NCI-H1048 (cell line): ENCODE data around the gene NECTIN1.
A peak's percentile ranks its signal among the peaks of the same experiment; 100 is the strongest.

Source experiments
- DNase-seq: peaks from one replicate; lab custom pipeline; 2025; lab: John Stamatoyannopoulos, UW

The NECTIN1 gene

DNA sequence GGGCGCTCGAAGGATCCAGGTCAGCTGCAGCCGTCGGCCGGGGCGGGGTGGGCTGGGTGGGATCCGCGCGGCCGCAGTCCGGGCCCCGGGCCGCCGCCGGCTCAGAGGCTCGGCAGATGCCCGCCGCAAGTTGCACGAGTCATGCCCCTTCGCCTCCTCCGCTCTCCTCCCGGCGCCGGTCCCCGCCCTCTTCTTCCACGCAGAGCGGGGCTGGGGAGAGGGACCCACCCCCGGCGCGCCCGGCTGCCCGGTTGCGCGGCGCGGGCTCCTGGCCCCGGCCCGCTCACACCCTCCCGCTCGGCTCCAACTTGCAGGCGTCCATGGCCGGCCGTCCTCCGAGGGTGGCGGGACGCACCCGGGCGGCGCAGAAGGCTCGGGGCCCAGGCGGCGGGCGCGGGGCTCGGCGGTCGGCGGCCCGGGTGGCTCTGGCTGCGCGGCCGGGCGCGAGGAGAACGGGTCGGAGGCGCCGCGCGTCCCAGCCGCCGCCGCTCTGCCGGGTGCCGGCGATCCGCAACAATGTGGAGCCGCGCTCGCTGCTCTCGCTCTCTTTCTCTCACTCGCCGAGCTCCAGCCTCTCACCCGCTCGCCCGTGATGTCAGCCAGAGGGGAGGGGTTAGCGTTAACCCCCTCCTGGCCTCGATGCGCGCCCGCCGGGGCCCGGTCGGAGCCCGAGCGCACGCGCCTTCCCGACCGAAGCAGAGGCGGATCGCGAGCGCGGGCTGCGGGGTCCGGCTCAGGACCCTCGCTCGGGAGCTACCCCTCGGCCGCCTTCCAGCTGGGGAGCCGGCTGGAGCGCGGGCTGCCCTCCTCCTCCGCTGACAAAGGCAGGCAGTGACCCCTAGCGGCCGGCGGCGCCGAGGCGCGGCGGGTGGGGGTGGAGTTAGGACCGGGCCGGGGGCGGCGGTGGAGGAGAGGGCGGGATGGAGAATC is at the start of gene NECTIN1:
Gene NECTIN1 (minus strand): TSS at position 550 of the 930 bp plus-strand sequence. CDS start 647 bp downstream, outside the sequence.
- DNase-seq, result peak; percentile 64

DNA sequence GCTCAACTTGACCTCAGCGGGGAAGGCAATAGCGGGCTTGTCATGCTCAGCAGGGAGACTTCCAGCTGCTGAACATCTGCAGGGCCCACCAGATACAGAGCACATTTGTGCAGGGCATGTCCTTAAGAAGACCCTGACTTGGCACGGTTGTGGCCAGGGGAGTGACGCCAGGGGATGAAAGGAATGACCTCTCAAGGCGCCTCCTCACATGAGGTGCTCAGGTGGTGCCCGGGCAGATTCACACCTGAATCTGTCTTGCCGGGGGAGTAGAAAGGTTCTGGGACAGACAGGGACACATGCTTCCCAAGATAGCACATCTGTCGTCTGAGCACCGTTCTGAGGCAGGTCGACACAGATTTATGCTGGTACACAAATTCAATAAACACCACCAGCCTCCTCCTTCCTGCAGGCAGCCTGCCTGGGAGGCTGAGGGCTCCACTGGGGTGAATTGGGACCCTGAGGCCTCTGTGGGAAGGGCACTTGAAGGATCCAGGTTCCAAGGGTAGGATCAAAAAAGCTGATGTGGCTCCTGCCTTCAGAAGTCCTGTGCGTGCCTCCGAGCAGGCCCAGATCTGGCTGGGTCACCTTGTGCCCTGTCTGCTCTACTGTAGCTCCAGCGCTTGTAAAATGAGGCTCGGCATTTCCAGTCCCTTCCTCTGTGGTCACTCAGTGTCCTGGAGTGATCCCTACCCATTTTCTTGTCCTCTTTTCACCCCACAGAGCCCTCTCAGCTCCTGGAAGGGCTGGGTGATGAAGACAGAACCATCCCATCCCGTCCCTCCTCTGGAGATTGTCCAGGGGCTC is 49.6 kb upstream of the NECTIN1 start:
- DNase-seq, result no peak

DNA sequence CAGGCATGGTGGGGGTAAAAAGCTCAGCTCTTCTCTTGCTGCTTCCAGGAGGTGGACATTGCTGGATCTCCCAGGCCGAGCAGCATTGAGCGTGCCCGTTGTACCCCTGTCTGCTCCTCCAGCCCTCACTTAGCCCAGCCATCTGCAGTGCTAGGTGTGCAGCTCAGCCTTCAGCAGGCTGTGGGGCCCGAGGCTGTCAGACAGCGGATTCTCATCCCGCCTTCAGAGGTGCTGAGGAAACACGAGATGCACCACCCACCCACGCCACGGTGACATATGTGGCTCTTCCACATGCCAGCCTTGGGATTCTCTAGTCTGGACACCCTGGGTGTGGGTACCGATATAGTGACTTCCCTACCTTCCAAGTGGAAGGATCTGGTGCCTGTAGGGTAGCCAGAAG is 48.9 kb upstream of the NECTIN1 start:
- no peak for DNase-seq

GRCh38 chr11:119776651-119777050 is 47.7 kb upstream of the NECTIN1 start:
- DNase-seq, result no peak

GRCh38 chr11:119776031-119776636 is 47.1 kb upstream of the NECTIN1 start:
- DNase-seq, result no peak

- DNase-seq, result no peak
Measured at GRCh38 chr11:119774172-119774763, 45.3 kb upstream of the NECTIN1 start.

- DNase-seq, result no peak
Measured at GRCh38 chr11:119772641-119773415, 43.8 kb upstream of the NECTIN1 start.

- no peak for DNase-seq
Measured at GRCh38 chr11:119772076-119772475, 43.1 kb upstream of the NECTIN1 start.

- DNase-seq, result no peak
Measured at GRCh38 chr11:119771172-119771770, 42.3 kb upstream of the NECTIN1 start.

DNA sequence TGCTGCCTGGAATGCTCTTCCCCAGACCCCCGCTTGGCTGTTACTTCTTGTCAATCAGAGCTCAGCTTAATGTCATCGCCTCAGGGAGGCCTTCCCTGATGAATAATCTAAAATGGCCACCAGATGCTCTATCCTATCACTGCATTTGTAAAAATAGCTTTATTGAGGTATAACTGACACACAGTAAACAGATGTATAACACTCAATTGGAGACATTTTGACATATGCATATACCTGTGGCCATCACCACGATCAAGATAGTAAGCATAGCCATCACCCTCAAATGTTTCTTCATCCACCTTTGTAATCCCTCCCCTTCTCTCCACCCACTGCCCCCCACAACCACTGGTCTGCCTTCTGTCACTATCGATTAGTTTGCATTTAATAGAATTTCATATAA is 36.6 kb upstream of the NECTIN1 start:
- no peak for DNase-seq

- DNase-seq, result no peak
Measured at GRCh38 chr11:119764108-119764868, 35.3 kb upstream of the NECTIN1 start.

DNA sequence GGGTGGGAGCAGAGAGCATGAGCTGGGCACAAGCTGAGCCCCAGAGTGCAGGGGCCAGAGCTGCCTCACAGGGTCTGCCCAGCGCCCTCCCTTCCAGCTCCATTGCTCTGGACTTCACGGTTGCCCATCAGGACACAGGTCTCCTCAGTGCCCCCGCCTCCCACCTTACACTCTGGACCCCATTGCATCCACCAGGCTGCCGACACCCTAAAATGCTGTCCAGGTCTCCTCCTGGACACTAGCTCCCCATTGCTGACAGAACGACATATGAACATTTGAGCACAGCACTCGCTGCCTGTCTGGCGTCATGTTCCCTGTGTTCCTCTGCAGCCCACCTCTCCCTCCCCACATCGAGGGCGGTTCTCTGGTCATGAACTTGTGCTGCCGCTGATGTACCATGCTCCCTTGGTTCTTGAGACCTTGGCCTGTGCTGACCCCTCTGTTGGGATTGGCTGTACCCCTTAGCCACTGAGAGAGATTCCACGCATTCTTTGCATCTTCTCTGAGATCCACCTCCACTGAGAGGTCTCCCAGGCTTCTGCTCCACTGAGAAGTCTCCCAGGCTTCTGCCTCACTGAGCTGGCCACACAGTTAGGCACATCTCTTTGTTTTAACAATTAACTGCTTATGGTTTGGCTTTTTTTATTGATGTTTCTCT is 34.2 kb upstream of the NECTIN1 start:
- no peak for DNase-seq

DNA sequence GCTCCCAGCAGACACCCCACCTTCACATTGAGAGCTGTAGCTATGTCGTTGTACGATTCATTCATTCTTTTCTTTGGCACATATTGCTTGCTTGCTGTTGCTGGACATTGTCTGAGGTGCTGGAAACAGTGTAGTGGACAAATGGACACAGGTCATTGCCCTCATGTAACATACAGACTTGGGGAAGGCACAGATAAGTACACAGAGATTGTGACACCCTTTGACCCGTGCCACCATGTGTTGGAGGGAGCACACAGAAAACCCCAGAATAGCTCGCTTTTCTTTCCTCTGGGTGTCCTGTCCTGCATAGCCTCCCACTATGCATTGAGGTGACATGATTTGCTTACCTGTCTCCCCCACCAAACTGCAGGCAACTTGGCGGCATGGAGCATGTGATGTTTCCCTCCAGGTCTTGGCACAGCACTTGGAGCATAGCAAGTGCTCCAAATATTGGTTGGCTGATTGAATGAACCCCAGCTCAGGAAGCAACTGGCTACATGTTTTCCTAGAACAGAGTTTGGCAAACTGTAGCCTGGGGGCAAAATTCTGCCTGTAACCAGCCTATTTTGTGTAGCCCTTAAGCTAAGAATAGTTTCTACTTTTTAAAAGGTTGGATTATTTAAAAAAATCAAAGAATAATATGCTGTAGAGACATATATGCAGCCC is 30.9 kb upstream of the NECTIN1 start:
- DNase-seq, result no peak

DNA sequence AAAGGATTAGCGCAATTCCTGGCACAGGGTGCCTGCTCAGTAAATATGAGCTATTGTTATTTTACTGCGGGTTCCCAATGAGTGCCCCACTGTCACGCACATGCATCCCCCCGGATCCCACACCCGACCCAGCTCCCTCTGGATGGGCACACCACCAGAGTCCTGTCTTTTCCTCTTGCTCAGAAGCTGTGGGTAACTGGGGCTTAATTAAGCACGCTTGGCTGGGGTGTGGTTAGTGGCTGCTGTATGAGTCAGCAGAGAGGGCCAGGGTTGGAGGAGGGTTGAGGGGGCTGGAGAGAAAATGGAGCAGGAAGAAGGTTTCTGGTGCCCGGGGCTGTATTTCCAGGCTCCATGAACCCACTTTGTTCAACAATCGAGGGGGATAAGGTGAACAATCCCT is 30.3 kb upstream of the NECTIN1 start:
- no peak for DNase-seq

GRCh38 chr11:119758291-119758690 is 29.3 kb upstream of the NECTIN1 start:
- DNase-seq, result no peak

DNA sequence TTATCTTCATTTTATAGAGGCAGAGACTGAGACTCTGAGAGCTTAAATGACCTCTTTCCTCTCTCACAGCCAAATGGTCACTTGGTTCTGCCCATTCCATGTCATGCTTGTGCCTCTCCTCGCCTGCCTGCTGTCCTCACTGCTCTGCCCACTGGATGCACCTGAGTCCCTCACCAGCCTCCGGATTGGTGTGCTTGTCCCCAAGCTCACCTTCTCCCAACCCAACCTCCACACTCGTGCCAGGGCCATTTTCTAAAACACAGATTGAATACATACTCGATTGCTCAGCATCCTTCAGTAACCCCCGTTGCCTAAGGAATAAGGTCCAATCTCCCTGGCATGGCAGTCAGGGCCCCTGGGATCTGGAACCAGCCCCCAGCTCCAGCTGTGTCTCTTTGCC is 28.4 kb upstream of the NECTIN1 start:
- no peak for DNase-seq

DNA sequence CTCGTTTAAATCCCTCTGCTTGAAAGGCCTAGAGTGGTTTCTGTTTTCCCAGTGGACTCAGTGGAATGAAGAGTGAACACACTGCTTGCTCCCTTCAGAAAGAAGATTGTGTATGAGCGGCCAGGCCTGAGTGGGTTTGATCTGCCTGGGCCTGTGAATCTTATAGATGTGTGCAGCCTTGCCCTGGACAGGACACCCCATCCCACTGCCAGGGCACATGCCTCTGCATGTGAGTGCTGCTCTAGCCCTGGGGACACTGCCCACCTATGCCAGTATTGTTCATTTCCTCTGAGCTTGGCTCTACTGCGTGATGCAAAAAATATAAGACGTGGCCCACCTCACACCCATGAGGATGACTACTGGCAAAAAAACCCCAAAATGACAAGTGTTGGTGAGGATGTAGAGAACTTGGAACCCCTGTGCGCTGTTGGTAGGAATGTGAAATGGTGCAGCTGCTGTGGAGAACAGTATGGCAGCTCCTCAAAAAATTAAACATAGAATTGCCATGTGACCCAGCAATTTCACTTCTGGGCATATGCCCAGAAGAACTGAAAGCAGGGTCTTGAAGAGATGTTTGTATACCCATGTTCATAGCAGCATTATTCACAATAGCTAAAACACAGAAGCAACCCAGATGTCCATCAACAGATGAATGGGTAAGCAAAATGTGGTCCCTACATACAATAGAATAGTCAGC is 27.3 kb upstream of the NECTIN1 start:
- no peak for DNase-seq

DNA sequence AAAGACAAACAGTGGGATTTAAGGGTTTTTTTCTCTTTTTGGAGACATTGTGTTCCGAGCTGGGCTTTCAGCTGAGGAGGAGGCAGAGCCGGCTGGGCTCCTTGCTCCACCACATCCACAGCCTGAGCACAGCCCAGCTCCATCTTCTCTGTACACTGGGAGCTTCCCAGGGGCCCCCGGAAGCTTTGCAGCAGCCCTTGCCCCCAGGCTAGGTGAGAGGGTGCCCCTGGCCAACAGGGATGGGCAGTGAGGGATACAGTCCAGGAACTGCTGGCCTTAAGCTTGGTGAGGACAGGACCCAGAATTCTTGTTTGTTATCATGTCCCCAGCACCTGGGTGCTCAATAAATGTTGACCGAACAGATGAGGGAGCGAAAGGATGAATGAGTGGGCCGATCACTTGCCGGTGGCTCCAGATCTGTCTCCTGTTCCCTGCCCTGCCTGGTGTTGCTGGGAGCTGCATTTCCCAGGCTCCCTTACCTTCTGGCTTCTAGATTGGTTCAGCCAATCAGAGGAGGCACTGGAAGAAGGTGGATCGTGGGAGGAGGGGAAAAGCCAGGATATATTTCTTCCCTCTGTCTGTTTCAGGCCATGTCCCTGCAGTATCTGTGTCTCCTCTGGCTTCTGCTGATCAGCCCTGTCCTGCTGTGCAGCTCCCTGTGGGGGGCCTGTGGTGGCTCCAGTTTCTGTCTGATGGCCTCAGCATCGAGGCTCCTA is 26.5 kb upstream of the NECTIN1 start:
- no peak for DNase-seq
